K562 (cell line): ENCODE data around the gene TTC28.
"Not testable (repeated sequence)": the region's sequence is repeated elsewhere in the genome, so short reads cannot be mapped to it uniquely, and the experiment has no call there.

ENCODE experiments used
- PRMT5 ChIP-seq: sonication (generic); formaldehyde crosslinking; IDR thresholded peaks from 2 replicates; pipeline ENCODE4 v1.5.0; 2020; ENCODE audit warnings: missing genetic modification reagents
- ZNF253 ChIP-seq: fragments of 250-450 bp; sonication (Bioruptor Pico); conservative IDR thresholded peaks from 2 replicates; pipeline ENCODE4 v1.6.1; 2021; ENCODE audit warnings: mild to moderate bottlenecking

- not testable (repeated sequence) for TF ChIP-seq ZNF253, PRMT5 (CRISPR knock-in tag)
Measured at GRCh38 chr22:28615423-28615822, 64.2 kb downstream of the TTC28 start.
